ENCODE data around the gene PBOV1.
A peak's percentile ranks its signal among the peaks of the same experiment; 100 is the strongest.

Gene PBOV1

GRCh38 chr6:138218449-138218848 is at the start of gene PBOV1:
Gene PBOV1, minus strand, starts transcription at chr6:138218491. Its CDS starts 96 bp downstream, at chr6:138218395.
- no peak for DNase-seq (ENCODE audit: low read depth)

- DNase-seq (ENCODE audit: low read depth), result no peak
Measured at GRCh38 chr6:138266095-138266494, 47.8 kb upstream of the PBOV1 start.

DNA sequence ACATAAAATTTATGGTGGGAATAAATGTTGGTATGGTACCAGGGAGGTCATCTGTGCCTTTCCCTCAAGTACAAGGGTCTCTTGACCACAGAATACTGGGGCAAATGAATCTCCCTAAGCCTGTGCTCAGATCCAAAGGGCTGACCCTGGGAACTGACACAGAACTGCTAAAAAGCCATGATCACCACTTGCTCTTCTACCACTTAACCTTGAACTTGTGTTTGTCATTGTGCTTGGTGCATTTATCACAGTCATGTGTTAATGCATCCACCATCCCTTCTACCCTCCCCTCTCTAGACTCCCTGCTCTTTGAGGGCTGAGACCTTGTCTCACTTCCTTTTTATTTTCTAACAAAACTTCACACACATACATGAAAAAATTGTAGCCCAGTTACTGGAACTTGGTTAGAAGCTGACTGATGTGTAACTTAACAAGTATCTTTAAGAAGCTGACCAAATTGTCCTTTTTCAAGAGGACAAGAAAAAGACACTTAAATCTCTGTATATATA is 46.1 kb upstream of the PBOV1 start:
- no peak for DNase-seq (ENCODE audit: low read depth)

DNA sequence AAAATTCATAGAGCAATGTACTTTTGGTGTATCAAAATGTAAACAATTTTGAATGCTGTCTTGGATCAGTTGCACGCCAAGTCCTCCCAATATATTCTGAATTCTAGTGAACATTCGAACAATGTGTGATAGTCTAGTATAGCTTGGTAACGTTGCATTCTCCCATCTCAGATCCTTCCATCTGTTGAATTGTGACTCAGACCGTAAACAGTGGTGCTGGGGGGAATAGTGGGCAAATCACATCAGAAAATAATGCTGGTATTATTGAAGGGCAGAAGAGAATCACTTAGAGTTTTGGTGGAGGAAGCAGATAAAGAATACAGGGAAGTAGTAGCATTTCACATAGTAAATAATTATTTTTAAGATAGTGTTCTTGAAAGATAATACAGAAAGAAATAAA is 45.7 kb upstream of the PBOV1 start:
- no peak for DNase-seq (ENCODE audit: low read depth)

- no peak for DNase-seq (ENCODE audit: low read depth)
Measured at GRCh38 chr6:138261116-138261780, 43.0 kb upstream of the PBOV1 start.

DNA sequence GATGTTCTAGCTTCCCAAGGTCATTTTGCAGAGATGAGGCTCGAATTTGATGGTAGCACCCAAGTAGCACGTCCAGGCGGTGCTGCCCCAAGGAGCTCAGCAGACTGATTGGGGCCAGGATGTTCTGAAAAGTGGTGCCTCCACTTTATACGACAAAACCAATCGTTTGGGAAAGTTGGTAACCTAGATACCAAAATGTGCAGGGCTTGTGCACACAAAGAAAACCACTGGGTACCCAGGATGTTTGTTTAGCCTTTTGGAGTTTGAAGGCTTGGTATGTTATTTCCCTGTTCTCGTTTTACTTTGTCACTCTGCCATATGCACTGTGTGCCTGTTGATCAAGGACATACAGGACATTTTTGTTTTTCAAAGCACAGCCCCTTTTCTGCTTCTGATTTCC is 40.7 kb upstream of the PBOV1 start:
- DNase-seq (ENCODE audit: low read depth), result no peak

DNA sequence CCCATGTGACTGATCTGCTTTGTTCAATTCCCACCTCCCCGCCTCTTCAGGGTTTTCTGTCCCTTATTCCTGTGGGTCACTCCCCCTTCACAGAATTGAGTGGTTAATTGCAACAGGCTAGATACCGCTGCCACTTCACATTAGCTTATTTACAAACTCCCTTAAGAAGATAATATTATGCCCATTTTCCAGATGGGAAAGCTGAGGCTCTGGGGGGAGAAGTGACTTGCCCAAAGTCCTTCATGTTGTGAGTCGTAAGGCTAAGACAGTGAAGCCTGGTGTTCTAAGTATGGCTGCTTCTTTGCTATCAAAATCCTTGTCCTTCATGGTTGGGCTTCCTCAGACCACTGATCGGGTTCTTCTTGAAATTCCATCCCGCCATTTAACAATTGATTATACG is 39.9 kb upstream of the PBOV1 start:
- DNase-seq (ENCODE audit: low read depth), result no peak

DNA sequence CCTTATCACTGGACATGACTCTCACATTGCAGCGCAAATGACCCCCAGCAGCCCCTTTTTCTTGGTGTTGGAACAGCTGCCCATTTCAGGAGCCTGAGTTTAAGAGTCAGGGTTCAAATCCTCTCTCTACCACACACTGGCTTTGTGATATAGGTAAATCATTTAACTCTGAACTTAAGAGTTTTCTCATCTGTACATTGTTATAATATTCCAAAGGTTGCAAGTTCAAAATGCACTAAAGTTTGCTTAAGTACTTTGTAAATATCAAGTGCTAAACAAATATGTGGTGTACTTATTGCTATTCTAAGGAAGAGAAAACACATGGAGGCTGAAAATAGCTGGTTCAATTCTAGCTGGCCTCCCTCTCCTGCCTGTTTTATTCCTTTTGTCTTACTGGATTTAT is 39.3 kb upstream of the PBOV1 start:
- no peak for DNase-seq (ENCODE audit: low read depth)

- DNase-seq (ENCODE audit: low read depth), result no peak
Measured at GRCh38 chr6:138255443-138255842, 37.2 kb upstream of the PBOV1 start.

- no peak for DNase-seq (ENCODE audit: low read depth)
Measured at GRCh38 chr6:138253731-138254130, 35.4 kb upstream of the PBOV1 start.

- DNase-seq (ENCODE audit: low read depth), result peak; percentile 48
Measured at GRCh38 chr6:138250513-138251247, 32.4 kb upstream of the PBOV1 start.

DNA sequence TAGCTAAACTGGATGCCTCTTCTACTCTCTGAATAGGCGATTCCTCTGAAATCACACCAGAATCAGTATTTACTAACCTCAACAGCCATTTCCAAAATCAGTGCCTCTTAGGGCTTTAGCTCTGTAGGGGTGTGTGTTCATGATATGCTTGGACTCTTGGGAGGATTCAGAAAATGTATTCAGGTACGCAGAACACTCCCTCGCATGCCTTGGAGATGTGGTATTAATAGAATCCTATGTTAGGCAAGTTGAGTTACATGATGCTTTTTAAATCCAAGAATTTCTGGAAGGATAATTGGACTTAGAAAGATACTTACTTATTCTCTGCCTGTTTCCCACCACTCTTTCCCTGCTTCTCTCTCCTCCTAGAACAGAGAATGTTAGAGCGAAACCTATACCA is 31.8 kb upstream of the PBOV1 start:
- DNase-seq (ENCODE audit: low read depth), result no peak

DNA sequence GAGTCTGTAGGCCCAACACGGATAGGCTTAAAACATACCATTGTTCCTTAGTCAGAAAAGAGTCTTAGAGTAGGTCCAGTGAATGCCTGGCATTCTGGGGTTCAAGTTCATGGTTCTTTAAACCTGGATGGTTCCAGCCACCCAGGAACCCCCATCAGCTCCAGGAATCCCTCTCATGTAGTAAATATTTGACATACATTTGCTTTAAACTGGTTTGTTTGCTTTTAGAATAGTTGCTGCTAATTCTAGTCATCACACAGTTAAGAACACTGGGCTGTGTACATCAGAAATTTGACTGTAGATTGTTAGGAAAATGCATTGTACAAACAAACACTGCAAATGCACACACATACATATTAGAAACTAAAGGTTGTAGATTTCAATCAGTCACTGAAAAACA is 30.6 kb upstream of the PBOV1 start:
- no peak for DNase-seq (ENCODE audit: low read depth)

DNA sequence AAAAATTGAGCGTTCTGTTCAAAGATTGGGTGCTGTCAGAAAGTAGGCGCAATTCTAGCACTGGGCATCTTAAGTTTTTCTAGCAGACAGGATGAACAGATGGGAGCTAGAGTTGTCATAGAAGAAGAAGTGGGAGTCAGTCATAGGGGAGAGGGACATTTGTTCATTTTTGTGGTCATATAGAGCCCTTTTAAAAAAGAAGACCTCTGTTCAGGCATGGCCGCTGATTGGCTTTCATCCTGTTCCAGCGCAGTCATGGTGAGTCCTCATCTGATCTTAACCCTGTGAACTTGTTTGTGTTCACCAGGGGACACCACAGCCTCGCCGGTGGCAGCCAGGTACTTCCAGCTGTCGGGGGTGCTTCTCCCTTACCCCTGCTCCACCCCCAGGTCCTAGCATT is 29.7 kb upstream of the PBOV1 start:
- no peak for DNase-seq (ENCODE audit: low read depth)

- no peak for DNase-seq (ENCODE audit: low read depth)
Measured at GRCh38 chr6:138246650-138247440, 28.6 kb upstream of the PBOV1 start.

GRCh38 chr6:138245751-138246150 is 27.5 kb upstream of the PBOV1 start:
- DNase-seq (ENCODE audit: low read depth), result no peak

GRCh38 chr6:138242987-138243592 is 24.8 kb upstream of the PBOV1 start:
- no peak for DNase-seq (ENCODE audit: low read depth)

DNA sequence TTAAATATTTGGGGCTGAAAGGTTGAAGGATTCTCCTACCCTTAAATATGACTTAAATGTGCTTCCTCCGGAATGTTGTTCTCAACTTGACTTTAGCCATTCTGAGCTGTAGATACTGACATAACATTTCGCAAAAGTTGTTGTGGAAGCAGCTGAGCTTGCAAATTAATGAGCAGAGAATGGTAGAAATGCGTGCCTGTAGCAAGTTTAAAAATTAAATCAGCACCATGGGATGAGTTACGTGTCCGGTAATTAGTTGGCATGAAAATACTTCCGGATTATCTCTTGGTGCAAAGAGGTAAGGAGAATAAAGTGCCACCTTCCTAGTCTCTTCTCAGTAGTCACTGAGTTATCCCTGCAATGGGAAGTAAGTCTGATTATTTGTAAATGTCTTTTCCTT is 23.6 kb upstream of the PBOV1 start:
- no peak for DNase-seq (ENCODE audit: low read depth)

- no peak for DNase-seq (ENCODE audit: low read depth)
Measured at GRCh38 chr6:138241381-138241780, 23.1 kb upstream of the PBOV1 start.

DNA sequence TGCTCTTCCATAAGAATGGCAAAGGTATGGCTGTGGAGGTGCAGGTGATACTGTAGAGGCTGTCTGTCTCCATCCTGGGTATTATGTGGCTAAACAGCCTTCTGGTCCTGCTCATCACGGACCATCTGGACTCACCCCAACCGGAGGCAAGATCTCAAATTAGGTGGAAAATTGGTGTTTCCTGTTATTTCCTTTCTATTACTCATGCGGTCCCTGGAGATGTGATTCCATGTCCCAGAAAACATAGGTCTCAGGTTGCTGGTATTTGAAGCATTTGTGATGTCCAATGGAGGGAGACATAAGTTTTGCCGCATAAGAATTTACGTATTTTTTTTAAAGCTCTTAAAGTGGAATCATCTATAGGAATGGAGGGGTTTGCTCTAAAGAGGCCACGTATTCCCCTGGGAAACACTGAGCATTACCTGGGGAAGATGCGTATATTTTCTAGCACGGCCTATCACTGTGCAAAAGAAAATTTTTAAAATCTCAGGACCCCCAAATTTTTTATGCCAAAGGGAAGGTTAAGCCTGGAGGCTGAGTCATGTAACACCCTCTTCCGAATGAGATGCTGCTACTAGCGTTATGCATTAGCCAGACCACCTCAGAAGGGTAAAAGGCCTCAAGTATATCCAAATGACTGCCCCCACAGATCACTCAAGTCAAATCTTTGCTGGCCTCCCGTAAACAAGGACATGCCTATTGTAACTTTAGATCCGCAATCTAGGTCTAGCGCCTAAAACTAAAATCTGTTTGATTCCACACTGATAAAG is 22.4 kb upstream of the PBOV1 start:
- DNase-seq (ENCODE audit: low read depth), result peak; percentile 60

DNA sequence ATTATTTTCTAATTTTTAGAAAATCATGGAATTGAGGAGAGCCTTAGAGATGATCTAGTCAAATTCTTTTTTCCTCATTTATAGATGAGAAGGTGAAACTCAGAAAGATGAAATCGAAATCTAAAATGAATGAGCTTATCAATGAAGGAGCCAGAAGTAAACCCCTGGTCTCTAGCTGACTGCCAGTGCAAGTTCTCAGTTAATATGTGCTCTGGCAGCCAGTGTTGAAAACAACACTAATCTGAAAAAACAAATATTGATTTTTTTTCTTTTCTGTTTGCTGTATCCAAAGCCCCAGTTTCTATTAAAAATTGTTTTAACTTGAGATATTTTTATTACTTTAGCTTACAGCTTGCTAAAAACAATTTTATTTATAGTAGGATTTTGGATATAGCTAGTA is 21.5 kb upstream of the PBOV1 start:
- no peak for DNase-seq (ENCODE audit: low read depth)

DNA sequence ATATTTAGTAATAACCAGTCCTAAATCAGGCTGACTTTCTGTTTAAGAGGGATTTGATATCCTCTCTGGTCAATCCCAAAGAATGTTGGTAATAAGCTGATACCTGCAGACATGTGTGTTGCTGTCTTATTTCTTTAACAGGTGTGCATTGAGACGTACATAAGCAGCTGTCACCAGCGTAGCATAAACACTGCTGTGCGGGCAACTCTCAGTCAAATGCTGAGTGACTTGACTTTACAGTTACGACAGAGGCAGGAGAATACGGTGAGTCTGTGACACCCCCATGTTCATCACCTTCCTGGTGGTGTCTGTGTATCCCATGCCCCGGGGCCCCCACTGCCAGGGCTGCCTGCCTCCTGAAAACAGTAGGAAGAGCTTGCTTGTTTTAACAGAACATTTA is 20.1 kb upstream of the PBOV1 start:
- no peak for DNase-seq (ENCODE audit: low read depth)

Data from non-pigmented ciliary epithelial cell (primary cell).